Endodermal cell (in vitro differentiated cells): ENCODE data around the gene SLC28A1. TPM values are rescaled to one million over a fixed set of nuclear protein-coding genes. Genes with fewer than 3 reads are reported as not detected.

Experiments
- DNase-seq: peaks from one replicate; pipeline ENCODE4 v3.0.0-alpha.2; 2017
- H3K27ac ChIP-seq: 2 replicates; pipeline ENCODE4 v1.5.1; 2013; ENCODE audit warnings: mild to moderate bottlenecking, low read depth, low read length, moderate library complexity
- H3K27me3 ChIP-seq: 2 replicates; pipeline ENCODE4 v1.6.1; 2013; ENCODE audit warnings: mild to moderate bottlenecking, low read length, moderate library complexity; ENCODE audit not compliant: insufficient read depth, control insufficient read depth, poor library complexity, severe bottlenecking
- H3K36me3 ChIP-seq: 2 replicates; pipeline ENCODE4 v1.7.0; 2013; ENCODE audit warnings: mild to moderate bottlenecking, low read length, moderate library complexity; ENCODE audit not compliant: control insufficient read depth, insufficient read depth
- H3K4me1 ChIP-seq: one replicate; pipeline ENCODE4 v1.7.0; 2013; ENCODE audit warnings: low read length; ENCODE audit not compliant: control insufficient read depth, insufficient read depth
- H3K4me3 ChIP-seq: 2 replicates; pipeline ENCODE4 v1.5.1; 2013; ENCODE audit warnings: mild to moderate bottlenecking, low read length, moderate library complexity
- H3K9ac ChIP-seq: 2 replicates; pipeline ENCODE4 v1.6.1; 2013; ENCODE audit warnings: mild to moderate bottlenecking, low read length, moderate library complexity; ENCODE audit not compliant: poor library complexity, severe bottlenecking; ENCODE audit errors: extremely low read depth
- H3K9me3 ChIP-seq: 2 replicates; pipeline ENCODE4 v1.6.1; 2013; ENCODE audit warnings: mild to moderate bottlenecking, low read length, moderate library complexity; ENCODE audit not compliant: control insufficient read depth
- H3K27ac Mint-ChIP-seq: 2 replicates; pipeline ENCODE4 v1.8.0; 2020; ENCODE audit warnings: mixed read lengths
- H3K27me3 Mint-ChIP-seq: 2 replicates; pipeline ENCODE4 v1.8.0; 2021; ENCODE audit warnings: mild to moderate bottlenecking, mixed read lengths; ENCODE audit not compliant: insufficient read depth
- H3K36me3 Mint-ChIP-seq: 2 replicates; pipeline ENCODE4 v1.8.0; 2020; ENCODE audit warnings: low read depth, mixed read lengths
- H3K4me1 Mint-ChIP-seq: 2 replicates; pipeline ENCODE4 v1.8.0; 2020; ENCODE audit warnings: mixed read lengths
- H3K4me3 Mint-ChIP-seq: 2 replicates; pipeline ENCODE4 v1.8.0; 2020; ENCODE audit warnings: mild to moderate bottlenecking, moderate library complexity, mixed read lengths
- H3K9me3 Mint-ChIP-seq: 2 replicates; pipeline ENCODE4 v1.8.0; 2020; ENCODE audit warnings: mild to moderate bottlenecking, mixed read lengths
- WGBS, 2 experiments: methylation state at CpG; one replicate each; pipeline versions ENCODE4 v1.1.5 to v1.1.7; 2013; ENCODE audit warnings: missing lambda C conversion rate in 2 of 2, mixed read lengths in 1 of 2; ENCODE audit not compliant: insufficient coverage in 1 of 2, insufficient read length in 1 of 2; 5-methylcytosine and 5-hydroxymethylcytosine counted together
- total RNA-seq, 2 donors: library from RNA; stranded (reverse); fragmentation: NEBNext Ultra II Directional in 1 of 2; extraction: Animal tissue kit (Norgen Biotek cat#: 25700) in 1 of 2; gene quantifications; 2 replicates in 1 of 2; 3 replicates in 1 of 2; pipeline ENCODE4 v1.2.1, GENCODE V29; 2021
- TF ChIP-seq, protein P1 (sequence below): fragments of 200-600 bp; sonication (generic); conservative IDR thresholded peaks from 2 replicates; pipeline ENCODE4 v1.5.0; 2021; ENCODE audit warnings: antibody characterized with exemption, mild to moderate bottlenecking

The SLC28A1 gene
- total RNA-seq, 2 donors from 2014 or later: not detected

DNA sequence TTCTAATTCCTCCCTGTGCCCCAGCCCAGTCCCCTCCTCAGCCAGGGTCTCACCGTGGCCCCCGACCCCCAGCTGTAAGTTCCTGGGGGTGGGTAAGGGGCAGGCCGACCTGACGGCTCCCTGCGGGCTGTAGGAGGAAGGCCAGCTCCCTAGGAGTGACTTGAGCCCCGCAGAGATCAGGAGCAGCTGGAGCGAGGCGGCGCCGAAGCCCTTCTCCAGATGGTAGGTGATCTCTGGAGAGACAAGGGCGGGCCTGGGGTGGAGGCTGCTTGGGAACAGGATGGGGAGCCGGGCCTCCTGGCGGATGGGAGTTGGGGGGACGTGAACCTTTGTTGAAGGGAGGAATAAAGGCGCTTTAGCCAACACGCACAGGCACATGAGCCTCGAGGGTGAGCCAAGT, 4.2 kb downstream of the SLC28A1 start:
- TF ChIP-seq, protein P1, sequence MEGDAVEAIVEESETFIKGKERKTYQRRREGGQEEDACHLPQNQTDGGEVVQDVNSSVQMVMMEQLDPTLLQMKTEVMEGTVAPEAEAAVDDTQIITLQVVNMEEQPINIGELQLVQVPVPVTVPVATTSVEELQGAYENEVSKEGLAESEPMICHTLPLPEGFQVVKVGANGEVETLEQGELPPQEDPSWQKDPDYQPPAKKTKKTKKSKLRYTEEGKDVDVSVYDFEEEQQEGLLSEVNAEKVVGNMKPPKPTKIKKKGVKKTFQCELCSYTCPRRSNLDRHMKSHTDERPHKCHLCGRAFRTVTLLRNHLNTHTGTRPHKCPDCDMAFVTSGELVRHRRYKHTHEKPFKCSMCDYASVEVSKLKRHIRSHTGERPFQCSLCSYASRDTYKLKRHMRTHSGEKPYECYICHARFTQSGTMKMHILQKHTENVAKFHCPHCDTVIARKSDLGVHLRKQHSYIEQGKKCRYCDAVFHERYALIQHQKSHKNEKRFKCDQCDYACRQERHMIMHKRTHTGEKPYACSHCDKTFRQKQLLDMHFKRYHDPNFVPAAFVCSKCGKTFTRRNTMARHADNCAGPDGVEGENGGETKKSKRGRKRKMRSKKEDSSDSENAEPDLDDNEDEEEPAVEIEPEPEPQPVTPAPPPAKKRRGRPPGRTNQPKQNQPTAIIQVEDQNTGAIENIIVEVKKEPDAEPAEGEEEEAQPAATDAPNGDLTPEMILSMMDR: no peak
- Mint-ChIP-seq H3K4me1 (no peaks in the 10 kb centered on the region), H3K9me3 (no peaks in the 10 kb centered on the region), H3K4me3 (no peak overlapping the region), H3K27ac (no peak overlapping the region), H3K27me3 (peaks cover 2% of the 10 kb centered on the region), H3K36me3 (no peaks in the 10 kb centered on the region)
- Histone ChIP-seq H3K4me1 (no peaks in the 10 kb centered on the region), H3K36me3 (no peaks in the 10 kb centered on the region), H3K9me3 (no peaks in the 10 kb centered on the region), H3K27me3 (no peaks in the 10 kb centered on the region), H3K4me3 (no peak overlapping the region), H3K9ac (no peak overlapping the region), H3K27ac (no peak overlapping the region)
- no peak for DNase-seq
- whole genome bisulfite sequencing, 2 experiments: 92 to 100% methylated on average over 1 to 17 of the region's 17 CpGs

DNA sequence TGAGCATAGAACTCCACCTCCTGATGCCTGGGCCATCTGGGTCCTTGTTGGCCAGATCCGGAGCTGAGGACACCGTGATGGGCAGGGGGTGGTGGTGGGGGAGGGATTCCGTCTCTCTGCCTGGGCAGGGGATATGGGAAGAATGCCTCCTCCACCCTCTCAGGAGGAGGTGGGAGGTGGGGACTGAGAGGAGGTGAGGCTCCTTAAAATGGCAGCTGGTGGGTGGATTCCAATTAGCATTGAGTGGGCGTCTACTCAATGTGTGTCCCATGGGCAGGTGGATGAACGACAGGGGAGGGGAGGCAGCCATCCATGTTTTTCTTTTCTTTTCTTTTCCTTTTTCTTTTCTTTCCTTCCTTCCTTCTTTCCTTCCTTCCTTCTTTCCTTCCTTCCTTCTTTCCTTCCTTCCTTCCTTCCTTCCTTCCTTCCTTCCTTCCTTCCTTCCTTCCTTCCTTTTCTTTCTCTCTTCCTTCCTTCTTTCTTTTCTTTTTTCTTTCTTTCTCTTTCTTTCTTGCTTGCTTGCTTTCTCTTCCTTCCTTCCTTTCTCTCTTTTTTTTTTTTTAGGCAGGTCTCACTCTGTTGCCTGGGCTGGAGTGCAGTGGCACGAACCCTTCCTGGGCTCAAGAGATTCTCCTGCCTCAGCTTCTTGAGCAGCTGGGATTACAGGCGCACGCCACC, 5.0 kb downstream of the SLC28A1 start:
- H3K4me3 ChIP-seq: no peak overlapping the region
- H3K9me3 ChIP-seq: no peaks in the 10 kb centered on the region
- H3K27ac ChIP-seq: no peak overlapping the region
- H3K4me1 ChIP-seq: no peaks in the 10 kb centered on the region
- H3K36me3 ChIP-seq: no peaks in the 10 kb centered on the region
- peaks cover 2% of the 10 kb centered on the region for H3K27me3 Mint-ChIP-seq
- no peak overlapping the region for H3K27ac Mint-ChIP-seq
- no peaks in the 10 kb centered on the region for H3K4me1 Mint-ChIP-seq
- no peak for DNase-seq
- no peaks in the 10 kb centered on the region for H3K27me3 ChIP-seq
- H3K9ac ChIP-seq: no peak overlapping the region
- H3K36me3 Mint-ChIP-seq: no peaks in the 10 kb centered on the region
- H3K9me3 Mint-ChIP-seq: no peaks in the 10 kb centered on the region
- 87 to 100% methylated on average over 3 to 8 of the region's 8 CpGs for WGBS, 2 experiments
- H3K4me3 Mint-ChIP-seq: no peak overlapping the region
- TF ChIP-seq, protein P1: no peak

DNA sequence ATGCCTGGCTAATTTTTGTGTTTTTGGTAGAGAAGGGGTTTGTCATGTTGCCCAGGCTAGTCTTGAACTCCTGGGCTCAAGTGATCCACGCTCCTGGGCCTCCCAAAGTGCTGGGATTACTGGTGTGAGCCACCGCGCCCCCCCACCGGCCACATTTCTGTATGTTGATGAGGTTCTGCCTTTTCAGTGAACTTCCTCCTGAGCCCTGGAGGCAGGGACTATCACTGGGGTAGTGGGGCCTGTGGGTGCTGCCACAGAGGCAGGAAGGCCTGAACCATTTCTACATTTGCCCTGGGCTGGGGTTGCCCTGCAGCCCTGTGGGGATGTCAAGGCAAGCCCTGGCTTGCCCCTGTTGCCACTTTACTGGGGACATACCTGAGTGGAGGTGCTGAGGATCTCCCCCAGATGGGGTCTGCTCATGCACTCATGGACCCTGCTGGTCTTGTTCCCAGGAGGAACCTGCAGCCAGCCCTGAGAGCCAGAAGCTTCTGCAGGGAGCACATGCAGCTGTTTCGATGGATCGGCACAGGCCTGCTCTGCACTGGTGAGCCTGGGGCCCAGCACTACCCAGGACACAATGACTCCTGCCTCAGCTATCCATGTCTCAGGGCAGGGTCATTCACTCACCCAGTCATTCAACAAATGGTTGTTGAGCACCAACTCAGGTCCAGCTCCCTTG, 5.7 kb downstream of the SLC28A1 start:
- no peak overlapping the region for H3K27ac Mint-ChIP-seq
- Histone ChIP-seq H3K27me3 (no peaks in the 10 kb centered on the region), H3K4me3 (no peak overlapping the region), H3K36me3 (no peaks in the 10 kb centered on the region), H3K9me3 (no peaks in the 10 kb centered on the region), H3K9ac (no peak overlapping the region), H3K4me1 (no peaks in the 10 kb centered on the region), H3K27ac (no peak overlapping the region)
- no peak for DNase-seq
- TF ChIP-seq, protein P1: no peak
- H3K9me3 Mint-ChIP-seq: no peaks in the 10 kb centered on the region
- no peaks in the 10 kb centered on the region for H3K4me1 Mint-ChIP-seq
- no peak overlapping the region for H3K4me3 Mint-ChIP-seq
- 92 to 100% methylated on average over 5 to 6 of the region's 6 CpGs for WGBS, 2 experiments
- no peaks in the 10 kb centered on the region for H3K36me3 Mint-ChIP-seq
- peaks cover 2% of the 10 kb centered on the region for H3K27me3 Mint-ChIP-seq
